ENCODE data around the gene PLA2G4D.
A peak's percentile ranks its signal among the peaks of the same experiment; 100 is the strongest.

The PLA2G4D gene

GRCh38 chr15:42094512-42094963 lies at the start of gene PLA2G4D:
TSS of gene PLA2G4D (minus strand) at chr15:42094562. CDS start at chr15:42094459, 103 bp downstream.
- no peak for DNase-seq
- in situ Hi-C loops (cut with MboI; ENCODE audit: low pct_unique_long_range_greater_than_20kb, low sequenced_read_pairs): no loop called here

- in situ Hi-C loops (cut with MboI; ENCODE audit: low pct_unique_long_range_greater_than_20kb, low sequenced_read_pairs): no loop called here
- no peak for DNase-seq
Observed at GRCh38 chr15:42143356-42143755, 49.0 kb upstream of the PLA2G4D start.

GRCh38 chr15:42141795-42142667 lies 47.7 kb upstream of the PLA2G4D start:
- DNase-seq: no peak
- in situ Hi-C loops (cut with MboI; ENCODE audit: low pct_unique_long_range_greater_than_20kb, low sequenced_read_pairs): no loop called here

- in situ Hi-C loops (cut with MboI; ENCODE audit: low pct_unique_long_range_greater_than_20kb, low sequenced_read_pairs): no loop called here
- DNase-seq: no peak
Observed at GRCh38 chr15:42141246-42141645, 46.9 kb upstream of the PLA2G4D start.

- in situ Hi-C loops (cut with MboI; ENCODE audit: low pct_unique_long_range_greater_than_20kb, low sequenced_read_pairs): no loop called here
- no peak for DNase-seq
Observed at GRCh38 chr15:42140383-42141070, 46.2 kb upstream of the PLA2G4D start.

- in situ Hi-C loops (cut with MboI; ENCODE audit: low pct_unique_long_range_greater_than_20kb, low sequenced_read_pairs): no loop called here
- DNase-seq: no peak
Observed at GRCh38 chr15:42139596-42139995, 45.2 kb upstream of the PLA2G4D start.

GRCh38 chr15:42138968-42139386 lies 44.6 kb upstream of the PLA2G4D start:
- in situ Hi-C loops (cut with MboI; ENCODE audit: low pct_unique_long_range_greater_than_20kb, low sequenced_read_pairs): no loop called here
- DNase-seq: no peak

GRCh38 chr15:42138411-42138810 lies 44.0 kb upstream of the PLA2G4D start:
- in situ Hi-C loops (cut with MboI; ENCODE audit: low pct_unique_long_range_greater_than_20kb, low sequenced_read_pairs): no loop called here
- DNase-seq: no peak

- in situ Hi-C loops (cut with MboI; ENCODE audit: low pct_unique_long_range_greater_than_20kb, low sequenced_read_pairs): no loop called here
Observed at GRCh38 chr15:42137461-42138261, 43.3 kb upstream of the PLA2G4D start.

GRCh38 chr15:42136513-42136912 lies 42.2 kb upstream of the PLA2G4D start:
- no peak for DNase-seq
- in situ Hi-C loops (cut with MboI; ENCODE audit: low pct_unique_long_range_greater_than_20kb, low sequenced_read_pairs): no loop called here

More at GRCh38 chr15:42137461-42138261, 43.3 kb upstream of the PLA2G4D start:
- DNase-seq: peak; percentile 61

GRCh38 chr15:42135351-42135750 lies 41.0 kb upstream of the PLA2G4D start:
- in situ Hi-C loops (cut with MboI; ENCODE audit: low pct_unique_long_range_greater_than_20kb, low sequenced_read_pairs): no loop called here

GRCh38 chr15:42134617-42135245 lies 40.4 kb upstream of the PLA2G4D start:
- in situ Hi-C loops (cut with MboI; ENCODE audit: low pct_unique_long_range_greater_than_20kb, low sequenced_read_pairs): no loop called here

More at GRCh38 chr15:42135351-42135750, 41.0 kb upstream of the PLA2G4D start:
- no peak for DNase-seq

GRCh38 chr15:42133886-42134502 lies 39.6 kb upstream of the PLA2G4D start:
- in situ Hi-C loops (cut with MboI; ENCODE audit: low pct_unique_long_range_greater_than_20kb, low sequenced_read_pairs): no loop called here
- DNase-seq: peak; percentile 82

More at GRCh38 chr15:42134617-42135245, 40.4 kb upstream of the PLA2G4D start:
- no peak for DNase-seq

- in situ Hi-C loops (cut with MboI; ENCODE audit: low pct_unique_long_range_greater_than_20kb, low sequenced_read_pairs): no loop called here
- no peak for DNase-seq
Observed at GRCh38 chr15:42133356-42133755, 39.0 kb upstream of the PLA2G4D start.

GRCh38 chr15:42131826-42132806 lies 37.8 kb upstream of the PLA2G4D start:
- in situ Hi-C loops (cut with MboI; ENCODE audit: low pct_unique_long_range_greater_than_20kb, low sequenced_read_pairs): no loop called here
- DNase-seq: no peak

- in situ Hi-C loops (cut with MboI; ENCODE audit: low pct_unique_long_range_greater_than_20kb, low sequenced_read_pairs): no loop called here
- DNase-seq: no peak
Observed at GRCh38 chr15:42131006-42131405, 36.6 kb upstream of the PLA2G4D start.

GRCh38 chr15:42130246-42130986 lies 36.1 kb upstream of the PLA2G4D start:
- in situ Hi-C loops (cut with MboI; ENCODE audit: low pct_unique_long_range_greater_than_20kb, low sequenced_read_pairs): no loop called here
- DNase-seq: no peak
